Keratinocyte (primary cell): ENCODE measurements around the gene ABR. TPM values are rescaled to one million over a fixed set of nuclear protein-coding genes. Genes with fewer than 3 reads are reported as not detected.

Experiments used
- DNase-seq: peaks from one replicate; pipeline ENCODE4 v3.0.0-alpha.2; 2011; ENCODE audit warnings: low read depth, missing footprints, low spot score
- FAIRE-seq: peaks from 2 replicates; lab custom pipeline; 2011; peaks lifted over from hg19 to GRCh38; lab: Jason Lieb, UNC
- H2AFZ ChIP-seq: 2 replicates; pipeline ENCODE4 v1.6.0; 2012; ENCODE audit warnings: low read length, control low read depth, inconsistent platforms; ENCODE audit not compliant: control insufficient read depth
- H3K27ac ChIP-seq: 2 replicates; pipeline ENCODE4 v1.5.1; 2011; ENCODE audit warnings: low read length; ENCODE audit not compliant: control insufficient read depth, insufficient read depth
- H3K27me3 ChIP-seq: 3 replicates; pipeline ENCODE4 v1.6.0; 2011; ENCODE audit warnings: low read length; ENCODE audit not compliant: control insufficient read depth, insufficient read depth; ENCODE audit errors: extremely low read depth
- H3K36me3 ChIP-seq, 2 experiments: 2 replicates in 1 of 2; 3 replicates in 1 of 2; pipeline ENCODE4 v1.5.1; 2011; ENCODE audit warnings: low read length in 2 of 2, mild to moderate bottlenecking in 1 of 2; ENCODE audit not compliant: control insufficient read depth in 2 of 2, insufficient read depth in 2 of 2; ENCODE audit errors: extremely low read depth in 1 of 2
- H3K4me1 ChIP-seq: 3 replicates; pipeline ENCODE4 v1.5.1; 2011; ENCODE audit warnings: low read length; ENCODE audit not compliant: control insufficient read depth, insufficient read depth; ENCODE audit errors: extremely low read depth
- H3K4me2 ChIP-seq: 3 replicates; pipeline ENCODE4 v1.6.0; 2011; ENCODE audit warnings: low read depth, low read length; ENCODE audit not compliant: control insufficient read depth, insufficient read depth; ENCODE audit errors: extremely low read depth
- H3K4me3 ChIP-seq, 3 experiments: fragments of 200-600 bp in 1 of 3; sonication (generic) in 1 of 3; 2 replicates in 2 of 3; 3 replicates in 1 of 3; pipeline ENCODE4 v1.5.1; 2011 to 2016; ENCODE audit warnings: low read length in 3 of 3, mild to moderate bottlenecking in 3 of 3, control low read depth in 2 of 3, inconsistent platforms in 1 of 3, low read depth in 1 of 3, mixed read lengths in 1 of 3, mixed run types in 1 of 3, moderate library complexity in 1 of 3; ENCODE audit not compliant: control insufficient read depth in 2 of 3, insufficient read depth in 2 of 3; ENCODE audit errors: extremely low read depth in 1 of 3
- H3K79me2 ChIP-seq: 2 replicates; pipeline ENCODE4 v1.6.0; 2012; ENCODE audit warnings: low read length; ENCODE audit not compliant: control insufficient read depth, insufficient read depth
- H3K9ac ChIP-seq: 3 replicates; pipeline ENCODE4 v1.6.0; 2011; ENCODE audit warnings: low read length; ENCODE audit not compliant: control insufficient read depth, insufficient read depth; ENCODE audit errors: extremely low read depth
- H3K9me1 ChIP-seq: 3 replicates; pipeline ENCODE4 v1.6.0; 2011; ENCODE audit warnings: low read length; ENCODE audit not compliant: control insufficient read depth, insufficient read depth; ENCODE audit errors: extremely low read depth
- H3K9me3 ChIP-seq: 2 replicates; pipeline ENCODE4 v1.5.1; 2012; ENCODE audit warnings: low read depth, low read length; ENCODE audit not compliant: control insufficient read depth
- H4K20me1 ChIP-seq: 3 replicates; pipeline ENCODE4 v1.6.0; 2011; ENCODE audit warnings: low read length; ENCODE audit not compliant: control insufficient read depth, insufficient read depth; ENCODE audit errors: extremely low read depth
- CTCF ChIP-seq, 3 experiments: IDR thresholded peaks in 1 of 3; conservative IDR thresholded peaks in 1 of 3; optimal IDR thresholded peaks in 1 of 3; 2 replicates in 2 of 3; 3 replicates in 1 of 3; pipeline versions ENCODE3 to v1.5.1; 2011; ENCODE audit warnings: low read length in 3 of 3, mild to moderate bottlenecking in 3 of 3, moderate library complexity in 2 of 3, control low read depth in 1 of 3, inconsistent platforms in 1 of 3; ENCODE audit not compliant: insufficient read depth in 2 of 3; ENCODE audit errors: extremely low read depth in 1 of 3
- EZH2 ChIP-seq: IDR thresholded peaks from one replicate; pipeline ENCODE4 v1.6.1; 2012; ENCODE audit warnings: inconsistent platforms, mild to moderate bottlenecking, low read length, moderate library complexity
- dilution Hi-C: fragments of 300-500 bp; cut with MboI; formaldehyde crosslinking; loops from one replicate; pipeline ENCODE4 v1.7.0; 2020; ENCODE audit warnings: low sequenced_read_pairs; ENCODE audit not compliant: extremely low pct_ligation_motif_present
- polyA plus RNA-seq, 5 experiments: library from polyadenylated mRNA; depleted of rRNA in 3 of 5; stranded (reverse) in 3 of 5; stranded (forward) in 1 of 5; unstranded in 1 of 5; fragments of >200 nt; gene quantifications; 1 replicate in 1 of 5; 2 replicates in 3 of 5; 3 replicates in 1 of 5; pipeline versions ENCODE4 v1.2.1 to v1.2.3, GENCODE V29; 2011 to 2012; ENCODE audit warnings: missing spikeins in 2 of 5, low read depth in 1 of 5, low replicate concordance in 1 of 5

ABR gene
- polyA plus RNA-seq, 1 donor (not counting 4 experiments of a cell fraction or from before 2014, with no cell fraction given), result 17.3 TPM

GRCh38 chr17:1009229-1010085 lies 170.3 kb downstream of the ABR start:
- Histone ChIP-seq H3K9me3 (no peaks in the 10 kb centered on the region), H3K9ac (no peak overlapping the region), H3K27ac (no peak overlapping the region), H3K27me3 (no peaks in the 10 kb centered on the region), H3K79me2 (no peaks in the 10 kb centered on the region), H3K36me3 (peaks cover 5% of the 10 kb centered on the region in 2 experiments), H3K4me2 (no peak overlapping the region), H3K9me1 (no peaks in the 10 kb centered on the region), H3K4me1 (peaks cover 11% of the 10 kb centered on the region), H4K20me1 (no peaks in the 10 kb centered on the region), H2AFZ (no peak overlapping the region), H3K4me3 (no peak overlapping the region)
- TF ChIP-seq CTCF (optimal IDR thresholded peaks at IDR 0.05 in 1 of 3, IDR thresholded peaks at IDR 0.05 in 1 of 3, conservative IDR thresholded peaks at IDR 0.05 in 1 of 3; ENCODE audit: extremely low read depth in 1 of 3, insufficient read depth in 2 of 3, low read length in 3 of 3) (no peak), EZH2 (no peak)
- FAIRE-seq (no peak), DNase-seq (no peak)
- dilution Hi-C loops, result no loop called here

- no peak for TF ChIP-seq CTCF (optimal IDR thresholded peaks at IDR 0.05 in 1 of 3, IDR thresholded peaks at IDR 0.05 in 1 of 3, conservative IDR thresholded peaks at IDR 0.05 in 1 of 3; ENCODE audit: extremely low read depth in 1 of 3, insufficient read depth in 2 of 3, low read length in 3 of 3)
- TF ChIP-seq EZH2, result no peak
- no peak overlapping the region for H3K27ac ChIP-seq
- H3K4me2 ChIP-seq, result no peak overlapping the region
- H3K9me1 ChIP-seq, result no peaks in the 10 kb centered on the region
- no peaks in the 10 kb centered on the region for H4K20me1 ChIP-seq
- no peak overlapping the region for H3K9ac ChIP-seq
- DNase-seq, result no peak
- FAIRE-seq, result no peak
- H3K36me3 ChIP-seq, result peaks cover 7 to 9% of the 10 kb centered on the region in 2 experiments
- H3K9me3 ChIP-seq, result no peaks in the 10 kb centered on the region
- H3K4me1 ChIP-seq, result peaks cover 11% of the 10 kb centered on the region
- H3K79me2 ChIP-seq, result no peaks in the 10 kb centered on the region
- H3K4me3 ChIP-seq, result no peak overlapping the region
- no peak overlapping the region for H2AFZ ChIP-seq
- no peaks in the 10 kb centered on the region for H3K27me3 ChIP-seq
- dilution Hi-C loops, result no loop called here
Observed at GRCh38 chr17:1008008-1008761, 171.6 kb downstream of the ABR start.
